ENCODE results near the gene SF3B2. TPM values are rescaled to one million over a fixed set of nuclear protein-coding genes. Genes with fewer than 3 reads are reported as not detected.
"Not testable (repeated sequence)": the region's sequence is repeated elsewhere in the genome, so short reads cannot be mapped to it uniquely, and the experiment has no call there.

Gene SF3B2
- total RNA-seq, 1 donor from 2014 or later = 216 TPM

DNA sequence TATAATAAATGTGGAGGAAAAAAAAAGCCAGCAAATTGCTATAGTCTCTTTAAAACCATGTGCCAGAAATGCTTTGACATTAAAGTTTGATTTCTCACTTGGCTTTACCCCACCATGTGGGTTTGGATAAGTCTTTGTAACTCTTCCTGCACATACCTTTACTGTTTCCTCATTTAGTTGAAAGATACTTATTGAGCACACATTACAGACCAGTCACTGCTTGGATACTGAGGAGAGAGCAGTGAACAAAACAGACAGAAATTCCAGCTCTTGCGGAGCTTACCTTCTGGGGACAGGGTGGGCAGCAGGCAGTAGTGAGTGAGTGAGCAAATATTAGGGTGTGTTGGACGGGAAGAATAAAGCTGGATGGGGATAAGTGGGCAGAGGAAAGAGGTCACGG lies 31.6 kb downstream of the SF3B2 start:
- no peak overlapping the region for H3K4me3 Mint-ChIP-seq (ENCODE audit: low read depth)
- DNase-seq (ENCODE audit: low spot score, unreplicated experiment) = no peak
- TF ChIP-seq, protein P1, sequence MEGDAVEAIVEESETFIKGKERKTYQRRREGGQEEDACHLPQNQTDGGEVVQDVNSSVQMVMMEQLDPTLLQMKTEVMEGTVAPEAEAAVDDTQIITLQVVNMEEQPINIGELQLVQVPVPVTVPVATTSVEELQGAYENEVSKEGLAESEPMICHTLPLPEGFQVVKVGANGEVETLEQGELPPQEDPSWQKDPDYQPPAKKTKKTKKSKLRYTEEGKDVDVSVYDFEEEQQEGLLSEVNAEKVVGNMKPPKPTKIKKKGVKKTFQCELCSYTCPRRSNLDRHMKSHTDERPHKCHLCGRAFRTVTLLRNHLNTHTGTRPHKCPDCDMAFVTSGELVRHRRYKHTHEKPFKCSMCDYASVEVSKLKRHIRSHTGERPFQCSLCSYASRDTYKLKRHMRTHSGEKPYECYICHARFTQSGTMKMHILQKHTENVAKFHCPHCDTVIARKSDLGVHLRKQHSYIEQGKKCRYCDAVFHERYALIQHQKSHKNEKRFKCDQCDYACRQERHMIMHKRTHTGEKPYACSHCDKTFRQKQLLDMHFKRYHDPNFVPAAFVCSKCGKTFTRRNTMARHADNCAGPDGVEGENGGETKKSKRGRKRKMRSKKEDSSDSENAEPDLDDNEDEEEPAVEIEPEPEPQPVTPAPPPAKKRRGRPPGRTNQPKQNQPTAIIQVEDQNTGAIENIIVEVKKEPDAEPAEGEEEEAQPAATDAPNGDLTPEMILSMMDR (IDR thresholded peaks at IDR 0.05; ENCODE audit: unreplicated experiment) = no peak
- H3K27me3 Mint-ChIP-seq = no peaks in the 10 kb centered on the region
- no peaks in the 10 kb centered on the region for H3K9me3 Mint-ChIP-seq (ENCODE audit: low read depth)
- peaks cover 32% of the 10 kb centered on the region for H3K4me1 Mint-ChIP-seq (ENCODE audit: low read depth)
- H3K27ac Mint-ChIP-seq = no peak overlapping the region
- no peaks in the 10 kb centered on the region for H3K36me3 Mint-ChIP-seq (ENCODE audit: insufficient read depth)

DNA sequence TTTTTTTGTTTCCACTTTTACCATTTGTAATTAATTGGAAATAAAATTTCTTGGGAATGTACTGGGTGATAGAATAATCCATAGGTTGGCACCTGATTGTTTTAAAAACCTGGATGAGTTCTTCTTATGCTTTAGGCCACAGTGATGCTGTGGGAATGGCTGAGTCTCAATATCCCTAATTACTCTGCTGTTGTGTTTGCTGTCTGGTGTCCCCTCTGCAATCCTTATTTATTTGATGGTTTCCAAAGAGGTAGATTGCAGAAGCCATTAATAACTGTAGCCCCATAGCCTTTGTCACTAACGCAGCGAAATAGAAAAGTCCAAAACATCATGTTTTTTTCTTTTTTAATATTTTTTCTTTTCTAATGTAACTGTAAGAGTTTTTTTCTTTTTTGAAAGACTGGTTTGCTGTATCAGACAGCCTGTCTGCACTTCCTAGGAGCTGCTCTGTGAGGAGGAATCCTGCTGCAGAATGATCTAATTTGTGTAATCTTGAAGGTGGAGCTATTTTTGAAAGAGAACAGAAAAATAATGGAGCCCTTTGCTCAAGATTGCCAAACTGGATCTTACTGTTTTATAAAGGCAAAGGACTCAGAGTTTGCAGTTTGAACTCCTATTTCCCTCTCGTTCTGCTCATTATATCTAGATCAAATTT lies 32.8 kb downstream of the SF3B2 start:
- Mint-ChIP-seq H3K4me3 (ENCODE audit: low read depth) (no peak overlapping the region), H3K27ac (no peak overlapping the region), H3K27me3 (no peaks in the 10 kb centered on the region), H3K4me1 (ENCODE audit: low read depth) (peaks cover 26% of the 10 kb centered on the region), H3K9me3 (ENCODE audit: low read depth) (no peaks in the 10 kb centered on the region), H3K36me3 (ENCODE audit: insufficient read depth) (no peaks in the 10 kb centered on the region)
- TF ChIP-seq, protein P1 (IDR thresholded peaks at IDR 0.05; ENCODE audit: unreplicated experiment) = no peak
- no peak for DNase-seq (ENCODE audit: low spot score, unreplicated experiment)

DNA sequence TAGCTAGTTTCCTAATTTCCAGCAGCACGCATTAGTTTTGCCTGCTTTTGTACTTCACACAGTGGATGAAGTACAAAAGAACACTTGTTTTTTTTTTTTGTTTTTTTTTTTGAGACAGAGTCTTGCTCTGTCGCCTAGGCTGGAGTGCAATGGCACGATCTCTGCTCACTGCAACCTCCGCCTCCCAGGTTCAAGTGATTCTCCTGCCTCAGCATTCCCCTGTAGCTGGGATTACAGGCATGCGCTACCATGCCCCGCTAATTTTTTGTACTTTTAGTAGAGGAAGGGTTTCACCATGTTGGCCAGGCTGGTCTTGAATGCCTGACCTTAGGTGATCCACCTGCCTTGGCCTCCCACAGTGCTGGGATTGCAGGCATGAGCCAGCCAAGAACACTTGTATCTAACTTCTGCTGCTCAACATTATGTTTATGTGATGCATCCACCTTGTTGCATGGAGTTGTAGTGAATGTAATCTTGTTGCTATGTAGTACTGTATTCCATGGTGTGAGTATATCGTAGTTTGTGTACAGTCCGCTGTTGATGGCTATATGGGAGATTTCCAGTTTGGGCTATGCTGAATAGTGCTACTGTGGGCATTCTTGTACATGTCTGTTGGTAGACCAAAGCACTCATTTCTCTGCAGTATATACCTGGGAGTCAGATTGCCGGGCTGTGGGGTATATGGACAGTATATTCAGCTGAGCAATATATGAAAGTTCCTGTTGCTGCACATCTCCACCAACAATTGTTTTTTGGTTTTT lies 35.2 kb downstream of the SF3B2 start:
- H3K27ac Mint-ChIP-seq = peak overlapping the region; percentile 90
- H3K4me3 Mint-ChIP-seq (ENCODE audit: low read depth) = no peak overlapping the region
- H3K36me3 Mint-ChIP-seq (ENCODE audit: insufficient read depth) = no peaks in the 10 kb centered on the region
- peaks cover 21% of the 10 kb centered on the region for H3K4me1 Mint-ChIP-seq (ENCODE audit: low read depth)
- TF ChIP-seq, protein P1 (IDR thresholded peaks at IDR 0.05; ENCODE audit: unreplicated experiment) = no peak
- no peaks in the 10 kb centered on the region for H3K9me3 Mint-ChIP-seq (ENCODE audit: low read depth)
- no peak for DNase-seq (ENCODE audit: low spot score, unreplicated experiment)
- no peaks in the 10 kb centered on the region for H3K27me3 Mint-ChIP-seq

DNA sequence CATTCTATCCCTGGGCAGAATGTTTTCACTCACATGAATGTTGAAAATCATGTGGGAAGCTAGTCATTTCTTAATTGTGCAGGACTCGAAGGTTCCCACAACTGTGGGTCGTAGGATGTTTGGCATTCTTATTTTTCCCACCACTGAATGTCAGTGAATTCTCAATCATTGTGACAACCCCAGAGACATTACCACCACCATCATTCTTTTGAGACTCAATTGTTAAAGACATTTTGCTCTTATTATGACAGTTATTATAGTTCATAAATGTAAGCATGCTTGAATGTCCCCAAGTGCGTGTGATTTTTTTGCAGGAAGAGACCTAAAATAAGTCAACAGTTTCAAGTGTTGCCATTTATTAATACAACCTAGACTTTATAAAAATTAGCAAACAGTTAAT lies 36.9 kb downstream of the SF3B2 start:
- Mint-ChIP-seq H3K4me3 (ENCODE audit: low read depth) (no peak overlapping the region), H3K27me3 (no peaks in the 10 kb centered on the region), H3K9me3 (ENCODE audit: low read depth) (no peaks in the 10 kb centered on the region), H3K4me1 (ENCODE audit: low read depth) (peaks cover 8% of the 10 kb centered on the region), H3K36me3 (ENCODE audit: insufficient read depth) (peaks cover 4% of the 10 kb centered on the region), H3K27ac (no peak overlapping the region)
- no peak for DNase-seq (ENCODE audit: low spot score, unreplicated experiment)
- TF ChIP-seq, protein P1 (IDR thresholded peaks at IDR 0.05; ENCODE audit: unreplicated experiment) = no peak

DNA sequence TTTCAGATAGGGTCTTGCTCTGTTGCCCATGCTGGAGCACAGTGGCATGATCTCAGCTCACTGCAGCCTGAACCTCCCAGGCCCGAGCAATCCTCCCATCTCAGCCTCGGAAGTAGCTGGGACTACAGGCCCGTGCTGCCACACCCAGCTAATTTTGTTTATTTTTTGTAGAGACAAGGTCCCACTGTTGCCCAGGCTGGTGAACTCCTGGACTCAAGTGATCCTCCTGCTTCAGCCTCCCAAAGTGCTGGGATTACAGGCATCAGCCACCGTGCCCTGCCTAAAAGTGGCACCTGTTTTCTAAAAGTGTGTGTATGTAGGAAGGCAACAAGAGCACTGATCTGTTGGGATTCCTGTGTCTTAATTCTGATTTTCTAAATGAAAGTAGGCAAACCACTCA lies 38.1 kb downstream of the SF3B2 start:
- DNase-seq (ENCODE audit: low spot score, unreplicated experiment) = no peak
- H3K27ac Mint-ChIP-seq = no peak overlapping the region
- no peak overlapping the region for H3K4me3 Mint-ChIP-seq (ENCODE audit: low read depth)
- TF ChIP-seq, protein P1 (IDR thresholded peaks at IDR 0.05; ENCODE audit: unreplicated experiment) = no peak
- peaks cover 4% of the 10 kb centered on the region for H3K4me1 Mint-ChIP-seq (ENCODE audit: low read depth)
- H3K36me3 Mint-ChIP-seq (ENCODE audit: insufficient read depth) = peaks cover 4% of the 10 kb centered on the region
- no peaks in the 10 kb centered on the region for H3K27me3 Mint-ChIP-seq
- H3K9me3 Mint-ChIP-seq (ENCODE audit: low read depth) = no peaks in the 10 kb centered on the region

DNA sequence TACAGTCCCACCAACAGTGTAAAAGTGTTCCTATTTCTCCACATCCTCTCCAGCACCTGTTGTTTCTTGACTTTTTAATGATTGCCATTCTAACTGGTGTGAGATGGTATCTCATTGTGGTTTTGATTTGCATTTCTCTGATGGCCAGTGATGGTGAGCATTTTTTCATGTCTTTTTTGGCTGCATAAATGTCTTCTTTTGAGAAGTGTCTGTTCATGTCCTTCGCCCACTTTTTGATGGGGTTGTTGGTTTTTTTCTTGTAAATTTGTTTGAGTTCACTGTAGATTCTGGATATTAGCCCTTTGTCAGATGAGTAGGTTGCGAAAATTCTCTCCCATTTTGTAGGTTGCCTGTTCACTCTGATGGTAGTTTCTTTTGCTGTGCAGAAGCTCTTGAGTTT lies 40.0 kb downstream of the SF3B2 start:
- H3K27me3 Mint-ChIP-seq; DNase-seq (ENCODE audit: low spot score, unreplicated experiment); H3K4me1 Mint-ChIP-seq (ENCODE audit: low read depth); H3K36me3 Mint-ChIP-seq (ENCODE audit: insufficient read depth); H3K27ac Mint-ChIP-seq; H3K9me3 Mint-ChIP-seq (ENCODE audit: low read depth); H3K4me3 Mint-ChIP-seq (ENCODE audit: low read depth): not testable (repeated sequence)

DNA sequence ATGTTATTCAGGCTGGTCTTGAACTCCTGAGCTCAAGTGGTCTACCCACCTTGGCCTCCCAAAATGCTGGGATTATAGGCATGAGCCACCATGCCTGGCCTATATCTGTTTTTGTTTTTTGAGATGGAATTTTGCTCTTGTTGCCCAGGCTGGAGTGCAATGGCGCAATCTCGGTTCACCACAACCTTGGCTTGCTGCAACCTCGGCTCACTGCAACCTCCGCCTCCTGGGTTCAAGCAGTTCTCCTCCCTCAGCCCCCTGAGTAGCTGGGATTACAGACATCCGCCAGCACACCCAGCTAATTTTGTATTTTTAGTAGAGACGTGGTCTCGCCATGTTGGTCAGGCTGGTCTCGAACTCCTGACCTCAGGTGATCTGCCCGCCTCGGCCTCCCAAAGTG lies 47.6 kb downstream of the SF3B2 start:
- H3K9me3 Mint-ChIP-seq (ENCODE audit: low read depth); H3K4me1 Mint-ChIP-seq (ENCODE audit: low read depth); H3K36me3 Mint-ChIP-seq (ENCODE audit: insufficient read depth); H3K4me3 Mint-ChIP-seq (ENCODE audit: low read depth); H3K27me3 Mint-ChIP-seq; H3K27ac Mint-ChIP-seq; DNase-seq (ENCODE audit: low spot score, unreplicated experiment): not testable (repeated sequence)
